ENCODE data around the gene WWOX.

DNA sequence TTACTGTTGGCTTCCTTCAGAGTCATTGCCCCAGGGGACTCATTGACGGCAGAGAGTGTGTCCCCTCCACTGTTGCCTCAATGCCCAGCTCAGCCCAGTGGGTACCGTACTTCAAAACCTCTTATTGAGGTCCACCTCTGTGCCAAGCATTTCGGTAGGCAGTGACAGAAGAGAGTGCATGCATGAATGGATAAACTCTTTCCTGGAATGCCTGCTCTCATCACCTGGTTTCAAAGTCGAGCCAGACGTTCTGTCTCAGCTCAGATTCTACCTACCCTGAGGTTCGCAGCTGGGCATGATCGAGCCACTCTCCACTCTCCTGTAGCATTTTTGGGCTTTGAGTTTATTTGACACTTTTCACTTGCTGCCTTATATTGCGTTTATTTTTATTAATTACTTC lies 854.1 kb downstream of the WWOX start:
- no peak for TF ChIP-seq EZH2 (IDR thresholded peaks at IDR 0.05; ENCODE audit: low read depth)
- TF ChIP-seq, protein P1, sequence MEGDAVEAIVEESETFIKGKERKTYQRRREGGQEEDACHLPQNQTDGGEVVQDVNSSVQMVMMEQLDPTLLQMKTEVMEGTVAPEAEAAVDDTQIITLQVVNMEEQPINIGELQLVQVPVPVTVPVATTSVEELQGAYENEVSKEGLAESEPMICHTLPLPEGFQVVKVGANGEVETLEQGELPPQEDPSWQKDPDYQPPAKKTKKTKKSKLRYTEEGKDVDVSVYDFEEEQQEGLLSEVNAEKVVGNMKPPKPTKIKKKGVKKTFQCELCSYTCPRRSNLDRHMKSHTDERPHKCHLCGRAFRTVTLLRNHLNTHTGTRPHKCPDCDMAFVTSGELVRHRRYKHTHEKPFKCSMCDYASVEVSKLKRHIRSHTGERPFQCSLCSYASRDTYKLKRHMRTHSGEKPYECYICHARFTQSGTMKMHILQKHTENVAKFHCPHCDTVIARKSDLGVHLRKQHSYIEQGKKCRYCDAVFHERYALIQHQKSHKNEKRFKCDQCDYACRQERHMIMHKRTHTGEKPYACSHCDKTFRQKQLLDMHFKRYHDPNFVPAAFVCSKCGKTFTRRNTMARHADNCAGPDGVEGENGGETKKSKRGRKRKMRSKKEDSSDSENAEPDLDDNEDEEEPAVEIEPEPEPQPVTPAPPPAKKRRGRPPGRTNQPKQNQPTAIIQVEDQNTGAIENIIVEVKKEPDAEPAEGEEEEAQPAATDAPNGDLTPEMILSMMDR (conservative IDR thresholded peaks at IDR 0.05): no peak

Data from PC-9 (cell line).